ENCODE results near the gene ZBTB14.

- TF ChIP-seq EP300 (IDR thresholded peaks at IDR 0.05) (no peak), POLR2A (IDR thresholded peaks at IDR 0.05) (no peak), POLR2AphosphoS5 (IDR thresholded peaks at IDR 0.05) (no peak)
Observed at GRCh38 chr18:5334456-5335075, 39.0 kb upstream of the ZBTB14 start.

Measured in gastroesophageal sphincter (tissue), 2 donors.